GM19328 (cell line): ENCODE measurements around the gene OR10AG1.

Source experiments
- ATAC-seq: cut with Tn5 transposase; IDR thresholded peaks from one replicate; pipeline ENCODE4 v1.9.1; 2021; ENCODE audit warnings: mild to moderate bottlenecking, moderate library complexity; ENCODE audit not compliant: unreplicated experiment

The OR10AG1 gene, protein sequence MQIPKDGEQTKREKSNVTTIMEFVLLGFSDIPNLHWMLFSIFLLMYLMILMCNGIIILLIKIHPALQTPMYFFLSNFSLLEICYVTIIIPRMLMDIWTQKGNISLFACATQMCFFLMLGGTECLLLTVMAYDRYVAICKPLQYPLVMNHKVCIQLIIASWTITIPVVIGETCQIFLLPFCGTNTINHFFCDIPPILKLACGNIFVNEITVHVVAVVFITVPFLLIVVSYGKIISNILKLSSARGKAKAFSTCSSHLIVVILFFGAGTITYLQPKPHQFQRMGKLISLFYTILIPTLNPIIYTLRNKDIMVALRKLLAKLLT

DNA sequence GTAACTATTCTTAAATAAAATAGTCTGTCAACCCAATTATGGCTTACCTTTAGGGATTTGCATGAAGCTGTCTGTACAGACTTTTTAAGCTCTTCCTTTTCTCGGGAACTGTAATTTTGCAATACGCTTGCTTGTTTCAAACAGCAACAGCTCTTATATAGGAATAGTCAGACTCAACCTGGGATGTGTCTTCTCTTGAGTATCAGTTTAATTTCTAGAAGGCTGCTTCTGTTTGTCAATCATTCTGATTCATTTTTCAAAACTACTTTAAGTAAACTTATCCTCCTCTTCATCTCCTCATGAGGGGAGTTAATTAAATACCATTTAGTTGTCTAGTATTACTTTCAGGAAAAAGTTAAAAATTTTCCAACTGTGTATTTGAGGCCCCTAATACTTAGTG is at the start of gene OR10AG1:
OR10AG1 (minus strand) TSS at position 101 of the 400 bp plus-strand sequence; CDS start at position 63, 38 bp downstream.
- ATAC-seq, result no peak

- no peak for ATAC-seq
These were observed 44.1 kb upstream of the OR10AG1 start for GRCh38 chr11:56013805-56014204.

GRCh38 chr11:56010716-56011115 is 41.0 kb upstream of the OR10AG1 start:
- no peak for ATAC-seq

- ATAC-seq, result no peak
These were observed 24.8 kb upstream of the OR10AG1 start, which contains the start of gene OR5F1 for GRCh38 chr11:55994525-55994924. OR5F1 (minus strand) TSS chr11:55994625; CDS start chr11:55994625, 0 bp downstream.

DNA sequence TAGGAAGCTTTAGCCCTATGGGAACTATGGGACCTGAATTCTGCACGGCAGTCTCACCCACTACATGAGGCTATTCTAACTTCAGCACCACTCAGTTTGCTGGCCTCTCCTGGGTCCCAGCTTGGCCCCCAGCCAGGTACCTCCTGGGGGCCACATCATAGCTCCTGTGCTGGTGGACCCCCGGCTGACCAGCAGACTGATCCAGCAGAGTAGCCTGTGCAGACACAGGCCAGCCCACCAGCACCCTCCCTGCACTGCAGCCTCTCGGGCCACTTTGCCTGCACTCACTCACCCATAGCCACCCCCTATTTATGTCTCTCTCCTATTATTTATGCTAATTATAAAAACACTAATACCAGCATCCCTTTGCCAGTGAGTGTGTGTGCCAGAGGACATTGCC is 1.2 kb upstream of the OR10AG1 start:
- no peak for ATAC-seq

GRCh38 chr11:55967914-55968313 is 1.8 kb downstream of the OR10AG1 start:
- no peak for ATAC-seq

DNA sequence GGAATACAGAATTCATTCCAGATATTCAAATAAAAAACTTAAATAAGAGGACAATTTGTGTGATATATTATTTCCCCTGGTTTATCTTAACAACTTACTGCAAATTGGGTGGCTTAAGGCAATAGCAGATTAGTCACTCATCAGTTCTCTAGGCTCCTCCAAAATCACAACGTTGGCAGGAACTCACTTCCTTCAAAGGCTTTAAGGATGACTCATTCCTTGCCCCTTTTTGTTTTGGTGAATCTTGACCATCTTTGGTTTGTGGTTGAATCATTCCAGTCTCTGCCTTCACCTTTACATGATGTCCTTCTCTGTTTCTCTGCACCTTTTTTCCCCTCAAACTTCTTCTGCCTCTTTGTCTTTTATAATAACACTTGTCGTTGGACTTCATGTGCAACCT is 3.4 kb downstream of the OR10AG1 start:
- no peak for ATAC-seq

- no peak for ATAC-seq
These were observed 13.2 kb downstream of the OR10AG1 start for GRCh38 chr11:55956521-55956920.

- ATAC-seq, result no peak
These were observed 20.4 kb downstream of the OR10AG1 start for GRCh38 chr11:55949330-55949729.

- no peak for ATAC-seq
These were observed 26.9 kb downstream of the OR10AG1 start for GRCh38 chr11:55942785-55943392.

- ATAC-seq, result no peak
These were observed 33.4 kb downstream of the OR10AG1 start, which contains the start of gene OR5I1 for GRCh38 chr11:55936300-55936699. OR5I1 (minus strand) TSS chr11:55936400; CDS start chr11:55936400, 0 bp downstream.

DNA sequence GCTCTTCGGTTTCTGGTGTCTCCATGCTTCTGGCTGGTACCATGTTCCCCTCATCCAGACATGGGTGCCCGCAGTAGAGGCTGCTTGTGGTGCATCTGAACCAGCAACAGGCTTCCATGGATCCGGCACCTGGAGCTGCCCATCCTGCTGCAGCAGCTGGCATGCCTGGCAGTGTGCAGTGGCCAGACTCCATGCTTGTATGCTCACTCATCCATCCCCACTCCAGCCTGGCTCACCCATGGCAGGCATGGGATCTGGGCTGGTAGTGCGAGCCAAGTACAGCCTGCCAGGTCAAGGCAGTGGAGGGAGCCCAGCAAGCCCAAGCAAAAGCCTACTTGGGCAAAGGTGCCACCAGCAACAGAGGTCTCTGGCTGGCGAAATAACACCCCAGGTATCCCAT is 49.2 kb downstream of the OR10AG1 start:
- ATAC-seq, result no peak
